GM19438 (cell line): ENCODE measurements around the gene MYBPH.

Experiments used
- ATAC-seq: cut with Tn5 transposase; IDR thresholded peaks from one replicate; pipeline ENCODE4 v1.9.1; 2021; ENCODE audit warnings: low read depth; ENCODE audit not compliant: unreplicated experiment

Gene MYBPH

GRCh38 chr1:203201516-203202205 lies 26.0 kb upstream of the MYBPH start:
- no peak for ATAC-seq

GRCh38 chr1:203200916-203201315 lies 25.3 kb upstream of the MYBPH start:
- no peak for ATAC-seq

GRCh38 chr1:203199816-203200571 lies 24.4 kb upstream of the MYBPH start:
- no peak for ATAC-seq

GRCh38 chr1:203199481-203199815 lies 23.8 kb upstream of the MYBPH start:
- ATAC-seq, result no peak

GRCh38 chr1:203199002-203199401 lies 23.4 kb upstream of the MYBPH start:
- no peak for ATAC-seq

GRCh38 chr1:203197625-203198024 lies 22.0 kb upstream of the MYBPH start:
- ATAC-seq, result no peak

- ATAC-seq, result no peak
Measured at GRCh38 chr1:203196371-203196770, 20.7 kb upstream of the MYBPH start.

GRCh38 chr1:203190949-203191348 lies 15.3 kb upstream of the MYBPH start:
- ATAC-seq, result no peak

GRCh38 chr1:203189951-203190352 lies 14.3 kb upstream of the MYBPH start:
- no peak for ATAC-seq

- no peak for ATAC-seq
Measured at GRCh38 chr1:203188686-203189232, 13.1 kb upstream of the MYBPH start.

- no peak for ATAC-seq
Measured at GRCh38 chr1:203187689-203188264, 12.2 kb upstream of the MYBPH start.

GRCh38 chr1:203187304-203187685 lies 11.7 kb upstream of the MYBPH start:
- ATAC-seq, result no peak

- ATAC-seq, result no peak
Measured at GRCh38 chr1:203186446-203187303, 11.0 kb upstream of the MYBPH start, which contains the start of gene CHI3L1. CHI3L1 (minus strand) TSS chr1:203186704; CDS start chr1:203186623, 81 bp downstream.

- no peak for ATAC-seq
Measured at GRCh38 chr1:203186091-203186445, 10.4 kb upstream of the MYBPH start.

- no peak for ATAC-seq
Measured at GRCh38 chr1:203185585-203185984, 10.0 kb upstream of the MYBPH start.

GRCh38 chr1:203185061-203185461 lies 9.4 kb upstream of the MYBPH start:
- no peak for ATAC-seq

GRCh38 chr1:203184467-203184866 lies 8.8 kb upstream of the MYBPH start:
- no peak for ATAC-seq

GRCh38 chr1:203183828-203184227 lies 8.2 kb upstream of the MYBPH start:
- ATAC-seq, result no peak

- ATAC-seq, result no peak
Measured at GRCh38 chr1:203182387-203182953, 6.8 kb upstream of the MYBPH start.

GRCh38 chr1:203181586-203182386 lies 6.2 kb upstream of the MYBPH start:
- ATAC-seq, result no peak
